Measurements from ENCODE around the gene CDKN3.
"Not testable (repeated sequence)": the region's sequence is repeated elsewhere in the genome, so short reads cannot be mapped to it uniquely, and the experiment has no call there.

The CDKN3 gene

DNA sequence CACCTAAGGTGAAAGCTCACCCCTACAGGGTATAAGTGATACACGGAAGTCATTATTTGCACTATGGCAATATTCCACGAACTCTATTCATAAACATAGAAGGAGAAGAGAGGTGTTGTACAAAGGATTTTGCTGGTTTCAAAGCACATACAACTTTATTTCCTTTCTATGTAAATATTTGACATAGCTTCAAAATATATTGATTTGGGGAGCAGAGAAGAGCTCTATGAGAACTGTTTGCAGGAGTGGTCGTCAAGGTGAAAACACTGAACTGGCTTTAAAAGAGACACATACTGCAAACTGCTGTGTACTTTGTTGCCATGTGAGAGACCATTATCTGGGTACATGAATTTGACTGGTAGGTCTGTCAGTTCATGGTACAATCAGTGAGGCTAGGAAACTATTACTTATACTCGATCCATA lies 27.7 kb downstream of the CDKN3 start:
- DNase-seq (ENCODE audit: low read depth in 2 of 2) = no peak

- no peak for DNase-seq (ENCODE audit: low read depth in 2 of 2)
Measured at GRCh38 chr14:54425068-54425467, 28.3 kb downstream of the CDKN3 start.

GRCh38 chr14:54425537-54426274 lies 28.9 kb downstream of the CDKN3 start:
- no peak for DNase-seq (ENCODE audit: low read depth in 2 of 2)

DNA sequence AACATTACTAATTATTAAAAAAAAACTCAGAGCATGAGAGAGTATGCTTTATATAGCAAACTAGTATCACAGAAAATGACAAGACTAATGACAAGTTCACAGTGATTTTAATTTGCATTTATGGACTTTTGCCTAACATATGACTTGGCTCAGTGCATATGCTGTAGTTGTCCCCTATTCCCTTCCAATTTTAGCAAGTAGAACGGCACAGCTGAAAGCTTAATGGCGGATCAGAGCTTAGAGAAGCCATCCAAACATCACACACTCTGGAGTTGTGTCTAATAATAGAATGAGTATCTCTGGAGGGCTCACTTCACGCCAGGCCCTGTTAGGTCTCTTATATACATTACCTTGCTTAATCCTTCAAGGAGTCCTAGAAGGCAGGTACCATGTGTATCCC lies 31.1 kb downstream of the CDKN3 start:
- no peak for DNase-seq (ENCODE audit: low read depth in 2 of 2)

DNA sequence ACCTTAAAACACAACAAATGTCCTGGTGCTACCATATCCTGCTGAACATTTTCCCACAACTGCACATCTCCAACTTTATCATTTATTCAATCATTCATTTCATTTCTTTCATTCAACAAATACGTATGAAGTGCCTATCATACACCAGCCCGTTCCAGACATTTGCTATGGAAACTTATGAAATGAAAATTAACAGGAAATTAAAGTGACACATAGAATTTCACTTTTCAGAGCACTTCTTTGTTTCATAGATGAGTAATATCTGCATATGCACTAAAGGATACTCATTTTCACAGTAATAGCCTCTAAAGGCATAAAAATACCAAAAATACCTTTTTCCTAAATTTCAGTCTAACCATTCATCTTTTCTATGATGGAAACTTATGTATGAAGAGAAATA lies 31.7 kb downstream of the CDKN3 start:
- no peak for DNase-seq (ENCODE audit: low read depth in 2 of 2)

DNA sequence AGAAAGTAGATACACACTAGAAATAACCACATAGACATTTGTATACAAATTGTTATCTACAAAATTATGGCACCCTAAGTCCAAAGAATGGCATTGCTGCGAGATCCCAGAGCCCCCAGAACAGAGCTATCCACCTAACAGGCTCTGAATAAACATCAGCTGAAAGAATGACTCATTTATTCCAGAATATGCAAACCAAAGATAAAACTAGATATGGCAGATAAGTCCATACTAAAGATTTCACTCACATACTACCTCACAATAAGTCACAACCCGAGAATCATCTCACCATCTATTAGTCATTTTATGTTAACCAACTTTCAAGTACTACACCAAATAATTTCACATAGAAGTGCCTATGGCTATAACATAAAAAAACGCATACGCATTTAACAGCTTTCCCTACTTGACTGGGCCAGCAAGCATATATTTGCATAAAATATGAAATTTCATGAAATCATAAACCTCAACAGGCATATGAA lies 38.7 kb downstream of the CDKN3 start:
- no peak for DNase-seq (ENCODE audit: low read depth in 2 of 2)

DNA sequence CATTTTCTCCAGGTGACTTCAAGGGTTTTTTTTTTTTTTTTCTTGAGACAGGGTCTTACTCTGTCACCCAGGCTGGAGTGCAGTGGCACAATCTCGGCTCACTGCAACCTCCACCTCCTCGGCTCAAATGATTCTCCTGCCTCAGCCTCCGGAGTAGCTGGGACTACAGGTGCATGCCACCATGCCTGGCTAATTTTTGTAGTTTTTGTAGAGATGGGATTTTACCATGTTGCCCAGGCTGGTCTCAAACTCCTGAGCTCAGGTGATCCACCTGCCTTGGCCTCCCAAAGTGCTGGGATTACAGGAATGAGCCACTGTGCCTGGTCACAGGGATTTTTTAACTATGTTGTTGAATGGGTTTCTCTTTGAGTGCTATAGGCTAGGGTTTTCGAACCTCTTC lies 41.1 kb downstream of the CDKN3 start:
- not testable (repeated sequence) for DNase-seq (ENCODE audit: low read depth in 2 of 2)

GRCh38 chr14:54438703-54439102 lies 41.9 kb downstream of the CDKN3 start:
- DNase-seq (ENCODE audit: low read depth in 2 of 2) = no peak

DNA sequence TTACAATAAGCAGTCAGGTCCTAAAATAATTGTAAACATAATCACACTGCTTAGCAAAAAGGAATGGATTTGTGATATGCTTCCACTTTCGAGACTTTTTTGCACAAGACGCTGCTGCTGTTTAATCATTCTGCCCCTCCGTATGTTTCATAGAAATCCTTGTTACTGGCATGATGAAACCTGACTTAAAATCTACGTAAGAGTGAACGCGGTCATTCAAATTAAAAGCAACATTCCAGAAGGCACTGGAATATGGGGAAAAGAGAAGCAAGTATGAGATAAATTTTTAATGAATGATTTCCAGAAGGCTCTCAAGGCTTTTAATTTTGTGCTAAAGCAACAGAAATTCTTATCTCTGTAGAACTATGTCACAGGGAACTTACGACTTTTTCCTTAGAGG lies 43.2 kb downstream of the CDKN3 start:
- no peak for DNase-seq (ENCODE audit: low read depth in 2 of 2)

GRCh38 chr14:54440476-54440872 lies 43.7 kb downstream of the CDKN3 start:
- no peak for DNase-seq (ENCODE audit: low read depth in 2 of 2)

- DNase-seq (ENCODE audit: low read depth in 2 of 2) = peak; percentile 89 to 92
Measured at GRCh38 chr14:54440873-54441868, 44.4 kb downstream of the CDKN3 start, which contains the start of gene CNIH1. TSS of gene CNIH1 (minus strand) at chr14:54441374. CDS start at chr14:54441327, 47 bp downstream.

- not testable (repeated sequence) for DNase-seq (ENCODE audit: low read depth in 2 of 2)
Measured at GRCh38 chr14:54442961-54443360, 46.2 kb downstream of the CDKN3 start.

GRCh38 chr14:54443981-54444380 lies 47.2 kb downstream of the CDKN3 start:
- DNase-seq (ENCODE audit: low read depth in 2 of 2) = no peak

- no peak for DNase-seq (ENCODE audit: low read depth in 2 of 2)
Measured at GRCh38 chr14:54444681-54445080, 47.9 kb downstream of the CDKN3 start.

DNA sequence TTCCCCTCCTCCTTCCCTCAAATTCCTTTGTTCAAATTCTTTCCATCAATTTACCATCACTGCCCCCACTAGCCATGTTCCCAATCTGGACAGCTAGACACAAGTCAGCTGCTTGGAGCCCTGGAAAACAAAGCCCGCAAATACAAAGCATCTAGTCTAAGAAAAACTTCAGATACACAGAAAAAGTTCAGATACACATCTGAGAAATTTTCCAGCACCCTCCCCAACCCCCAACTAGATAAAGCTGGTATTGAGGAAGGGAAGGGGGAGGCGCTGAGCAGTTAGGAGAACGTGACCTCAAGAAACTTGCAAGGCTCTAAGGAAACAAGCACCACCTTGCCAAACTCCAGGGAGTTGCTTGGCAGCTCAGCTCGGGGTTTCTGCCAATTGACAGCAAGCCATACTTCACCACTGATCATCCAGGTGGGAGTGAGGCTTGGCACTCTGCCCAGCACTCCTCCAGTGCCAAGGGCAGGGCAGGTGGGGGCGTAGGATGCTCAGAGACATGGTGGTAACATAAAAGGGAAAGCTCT lies 49.4 kb downstream of the CDKN3 start:
- no peak for DNase-seq (ENCODE audit: low read depth in 2 of 2)

- no peak for DNase-seq (ENCODE audit: low read depth in 2 of 2)
Measured at GRCh38 chr14:54447231-54447692, 50.5 kb downstream of the CDKN3 start.

DNA sequence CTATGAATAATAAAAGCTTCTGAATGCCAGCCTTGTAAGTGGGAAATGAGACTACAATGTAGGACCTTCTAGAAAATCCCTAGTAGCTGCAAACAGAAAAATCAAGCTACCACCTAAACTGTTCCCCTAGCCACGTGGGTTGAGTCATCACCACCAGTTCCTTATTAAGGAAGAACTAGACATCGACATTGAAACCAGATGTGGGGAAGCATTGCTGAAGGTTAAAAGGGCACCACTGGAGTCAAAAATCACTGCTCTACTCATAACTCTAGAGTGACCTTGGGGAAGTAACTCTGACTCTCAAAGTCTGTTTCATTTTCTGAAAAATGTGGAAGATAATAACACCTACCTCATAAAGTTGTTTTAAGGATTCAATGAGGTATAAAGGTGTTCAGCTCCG lies 53.7 kb downstream of the CDKN3 start:
- DNase-seq (ENCODE audit: low read depth in 2 of 2) = no peak

DNA sequence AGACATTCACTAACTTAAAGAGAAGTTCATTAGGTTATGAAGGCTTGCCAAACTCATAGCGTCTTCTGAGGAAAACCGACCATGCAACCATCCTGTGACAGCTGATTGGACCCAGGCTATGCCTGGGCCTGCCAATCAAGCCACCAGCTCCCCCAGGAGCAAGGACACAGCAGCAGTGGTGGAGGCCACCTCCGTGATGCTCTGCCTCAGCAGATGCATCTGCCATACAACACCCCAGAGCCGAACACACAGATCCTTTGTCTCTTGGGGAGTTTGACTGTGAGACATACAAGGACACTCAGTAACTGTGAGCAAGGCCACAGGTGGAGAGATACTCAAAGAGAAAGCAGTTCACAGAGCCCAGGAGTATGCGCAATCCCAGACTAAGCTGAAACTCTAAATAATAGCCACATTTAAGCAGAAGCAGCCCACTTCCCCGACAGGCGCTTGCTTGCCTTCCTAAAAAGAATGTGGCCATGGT lies 54.4 kb downstream of the CDKN3 start:
- no peak for DNase-seq (ENCODE audit: low read depth in 2 of 2)

DNA sequence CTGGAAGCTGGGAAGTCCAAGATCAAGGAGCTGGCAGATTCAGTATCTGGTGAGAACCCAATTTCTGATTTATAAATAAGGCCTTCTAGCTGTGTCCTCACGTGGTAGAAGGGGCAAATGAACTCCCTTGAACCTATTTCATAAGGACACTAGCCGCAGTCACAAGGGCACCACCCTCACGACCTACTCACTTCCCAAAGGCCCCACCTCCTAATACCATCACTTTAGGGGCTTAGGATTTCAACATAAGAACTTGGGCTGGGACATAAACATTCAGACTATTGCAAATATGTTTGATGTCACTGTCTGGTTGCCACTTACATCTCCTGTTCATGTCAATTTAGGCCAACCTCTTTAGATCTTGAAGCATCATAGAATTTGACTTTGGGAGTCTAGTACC lies 55.2 kb downstream of the CDKN3 start:
- no peak for DNase-seq (ENCODE audit: low read depth in 2 of 2)

- no peak for DNase-seq (ENCODE audit: low read depth in 2 of 2)
Measured at GRCh38 chr14:54453252-54453651, 56.4 kb downstream of the CDKN3 start.

GRCh38 chr14:54453990-54454389 lies 57.2 kb downstream of the CDKN3 start:
- not testable (repeated sequence) for DNase-seq (ENCODE audit: low read depth in 2 of 2)

DNA sequence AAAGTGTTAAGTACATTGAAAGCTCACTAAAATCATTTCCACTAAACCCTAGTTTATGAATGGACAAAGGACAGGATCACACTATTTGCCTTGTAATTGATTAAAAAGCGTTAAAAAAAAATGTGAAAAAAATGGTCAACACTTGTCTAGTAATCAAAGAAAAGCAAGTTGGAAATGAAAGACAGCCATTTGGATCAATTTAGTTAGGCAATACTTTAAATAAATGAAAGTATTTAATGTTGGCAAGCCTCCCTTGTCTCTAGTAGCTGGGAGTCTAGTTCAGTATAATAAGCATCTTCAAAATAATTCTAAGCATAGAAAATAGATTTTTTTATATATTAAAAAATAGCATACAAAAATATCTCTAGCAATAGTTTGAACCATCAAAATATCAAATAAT lies 58.6 kb downstream of the CDKN3 start:
- no peak for DNase-seq (ENCODE audit: low read depth in 2 of 2)
